GM23338 (cell line): ENCODE measurements around the gene TTBK1. TPM values are rescaled to one million over a fixed set of nuclear protein-coding genes. Genes with fewer than 3 reads are reported as not detected.

Experiments
- ATAC-seq: fragments of 200-7000 bp; cut with Tn5 transposase; 3 replicates; pipeline ENCODE4 v1.9.1; 2020
- DNase-seq: peaks from one replicate; pipeline ENCODE4 v3.0.0-alpha.2; 2015; ENCODE audit warnings: low spot score
- H2AFZ ChIP-seq: fragments of 200-600 bp; sonication (generic); 2 replicates; pipeline ENCODE4 v1.8.0; 2016; ENCODE audit warnings: antibody characterized with exemption, mild to moderate bottlenecking, moderate library complexity
- H3F3A ChIP-seq: fragments of 200-600 bp; sonication (generic); replicated peaks from 2 replicates; pipeline ENCODE4 v1.8.0; 2017; ENCODE audit warnings: antibody characterized with exemption, mixed run types, low read depth
- H3K27ac ChIP-seq: fragments of 200-600 bp; sonication (generic); 2 replicates; pipeline ENCODE4 v1.6.1; 2016; ENCODE audit warnings: low read depth
- H3K27me3 ChIP-seq: fragments of 200-600 bp; sonication (generic); 2 replicates; pipeline ENCODE4 v1.8.0; 2016; ENCODE audit warnings: mild to moderate bottlenecking, mixed run types, moderate library complexity; ENCODE audit not compliant: insufficient read depth
- H3K36me3 ChIP-seq: fragments of 200-600 bp; sonication (generic); 2 replicates; pipeline ENCODE4 v1.8.0; 2016; ENCODE audit warnings: mild to moderate bottlenecking; ENCODE audit not compliant: insufficient read depth
- H3K4me1 ChIP-seq: fragments of 200-600 bp; sonication (generic); 2 replicates; pipeline ENCODE4 v1.8.0; 2016; ENCODE audit warnings: mild to moderate bottlenecking, moderate library complexity; ENCODE audit not compliant: insufficient read depth
- H3K4me2 ChIP-seq: fragments of 200-600 bp; sonication (generic); 2 replicates; pipeline ENCODE4 v1.7.1; 2017; ENCODE audit warnings: mixed run types
- H3K4me3 ChIP-seq: fragments of 200-600 bp; sonication (generic); 2 replicates; pipeline ENCODE4 v1.6.1; 2016; ENCODE audit warnings: mixed run types
- H3K79me2 ChIP-seq: fragments of 200-600 bp; sonication (generic); replicated peaks from 2 replicates; pipeline ENCODE4 v1.8.0; 2017; ENCODE audit warnings: mild to moderate bottlenecking; ENCODE audit not compliant: insufficient read depth
- H3K9me2 ChIP-seq: fragments of 200-600 bp; sonication (generic); 2 replicates; pipeline ENCODE4 v1.8.0; 2017; ENCODE audit not compliant: insufficient read depth
- H4K20me1 ChIP-seq: fragments of 200-600 bp; sonication (generic); replicated peaks from 2 replicates; pipeline ENCODE4 v1.8.0; 2017; ENCODE audit warnings: mild to moderate bottlenecking; ENCODE audit not compliant: insufficient read depth
- H3K27ac Mint-ChIP-seq: 2 replicates; pipeline ENCODE4 v1.8.0; 2020; ENCODE audit warnings: inconsistent platforms, mild to moderate bottlenecking, moderate library complexity, mixed read lengths
- H3K27me3 Mint-ChIP-seq: 3 replicates; pipeline ENCODE4 v1.8.0; 2022; ENCODE audit warnings: low read depth, mild to moderate bottlenecking, moderate library complexity, mixed read lengths, inconsistent platforms; ENCODE audit not compliant: insufficient read depth, poor library complexity
- H3K36me3 Mint-ChIP-seq: 3 replicates; pipeline ENCODE4 v1.8.0; 2021; ENCODE audit warnings: low read depth, mild to moderate bottlenecking, inconsistent platforms, moderate library complexity, mixed read lengths
- H3K4me1 Mint-ChIP-seq: 3 replicates; pipeline ENCODE4 v1.8.0; 2020; ENCODE audit warnings: mild to moderate bottlenecking, inconsistent platforms, mixed read lengths
- H3K4me3 Mint-ChIP-seq: 3 replicates; pipeline ENCODE4 v1.8.0; 2021; ENCODE audit warnings: moderate library complexity, mild to moderate bottlenecking, inconsistent platforms, mixed read lengths
- H3K9me3 Mint-ChIP-seq: 3 replicates; pipeline ENCODE4 v1.8.0; 2020; ENCODE audit warnings: moderate library complexity, mild to moderate bottlenecking, inconsistent platforms, mixed read lengths
- CREB1 ChIP-seq: fragments of 250-450 bp; sonication (Bioruptor Pico); IDR thresholded peaks from 2 replicates; pipeline ENCODE4 v1.5.0; 2020; ENCODE audit warnings: low read depth, mild to moderate bottlenecking, moderate library complexity
- CTCF ChIP-seq, 2 experiments: fragments of 200-600 bp in 1 of 2; sonication (generic) in 1 of 2; conservative IDR thresholded peaks; 2 replicates each; pipeline versions ENCODE4 v1.5.1 to v1.6.1; 2016 to 2017; ENCODE audit warnings: antibody characterized with exemption in 2 of 2, low read depth in 2 of 2, mild to moderate bottlenecking in 2 of 2, moderate library complexity in 1 of 2
- ETS1 ChIP-seq: IDR thresholded peaks from 2 replicates; pipeline ENCODE4 v1.6.1; 2016; ENCODE audit warnings: antibody characterized with exemption
- EZH2phosphoT487 ChIP-seq: fragments of 200-600 bp; sonication (generic); IDR thresholded peaks from one replicate; pipeline ENCODE4 v1.8.1; 2018; ENCODE audit warnings: antibody characterized with exemption; ENCODE audit not compliant: unreplicated experiment
- JUNB ChIP-seq: IDR thresholded peaks from one replicate; pipeline ENCODE4 v1.6.1; 2016; ENCODE audit warnings: antibody characterized with exemption; ENCODE audit not compliant: unreplicated experiment
- NANOG ChIP-seq: IDR thresholded peaks from 2 replicates; pipeline ENCODE4 v1.6.1; 2016; ENCODE audit warnings: antibody characterized with exemption, borderline replicate concordance
- STAT1 ChIP-seq: IDR thresholded peaks from one replicate; pipeline ENCODE4 v1.6.1; 2016; ENCODE audit warnings: antibody characterized with exemption; ENCODE audit not compliant: unreplicated experiment
- ZNF331 ChIP-seq: fragments of 250-450 bp; sonication (Bioruptor Pico); IDR thresholded peaks from 2 replicates; pipeline ENCODE4 v1.5.0; 2020; ENCODE audit warnings: low read depth, mild to moderate bottlenecking, moderate library complexity
- ZNF462 ChIP-seq: fragments of 250-450 bp; sonication (Bioruptor Pico); IDR thresholded peaks from 2 replicates; pipeline ENCODE4 v1.5.0; 2020; ENCODE audit warnings: mild to moderate bottlenecking, moderate library complexity
- long read RNA-seq: library from polyadenylated mRNA; unstranded; transcript quantifications from one replicate; pipeline ENCODE4 v2.0.0, GENCODE V29; 2020; ENCODE audit not compliant: unreplicated experiment
- polyA plus RNA-seq: library from polyadenylated mRNA; unstranded; fragments of >200 nt; fragmentation: Nextera tagmentation; extraction: Ambion mirVana; gene quantifications from 2 replicates; pipeline ENCODE4 v1.2.1, GENCODE V29; 2016
- total RNA-seq: library from RNA; depleted of rRNA; stranded (reverse); fragments of >200 nt; shearing (Covaris generic); gene quantifications from 2 replicates; pipeline ENCODE4 v1.2.3, GENCODE V29; 2014; rRNA removed

Gene TTBK1
- total RNA-seq (1.1 and 1.2 TPM in 2 replicates), polyA plus RNA-seq (0.14 and 0.29 TPM in 2 replicates)
- long read RNA-seq, partial matches to known transcripts = 0 of 1 reads
- long read RNA-seq, other reads (novel, unspliced or antisense) = 1 of 1 reads

DNA sequence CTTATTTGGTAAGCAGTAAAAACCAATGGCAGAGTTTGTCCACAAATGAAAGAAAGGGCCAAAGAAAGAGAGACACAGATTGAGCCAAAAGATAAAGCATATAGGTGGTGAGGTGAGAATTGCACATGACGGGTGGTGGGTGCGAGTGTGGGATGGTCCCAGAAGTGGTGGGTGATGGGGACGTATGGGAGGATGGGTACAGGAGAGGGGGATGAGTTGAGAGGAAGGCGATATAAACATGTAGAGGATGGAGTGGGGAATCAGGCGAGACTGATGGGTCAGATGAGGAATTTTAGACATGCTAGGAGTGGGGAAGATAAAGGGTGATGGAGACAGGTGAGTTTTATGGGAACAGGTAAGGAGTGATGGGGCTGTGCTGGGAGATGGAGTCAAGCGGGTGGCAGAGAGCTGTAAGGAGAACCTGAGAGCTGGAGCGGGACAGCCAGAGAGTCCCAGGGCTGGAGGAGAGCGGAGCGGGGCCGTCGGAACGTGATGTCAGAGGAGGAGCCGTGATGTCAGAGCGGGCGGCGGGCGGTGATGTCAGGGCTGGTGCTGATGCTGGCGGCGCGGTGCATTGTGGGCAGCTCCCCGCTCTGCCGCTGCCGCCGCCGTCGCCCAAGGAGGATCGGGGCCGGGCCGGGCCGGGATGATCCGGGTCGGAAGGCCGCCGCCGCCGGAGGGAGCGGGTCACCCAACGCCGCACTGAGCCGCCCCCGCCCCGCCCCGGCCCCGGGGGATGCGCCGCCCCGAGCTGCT, at the start of gene TTBK1:
TSS of gene TTBK1 (plus strand) at position 574 of the 756 bp plus-strand sequence. CDS start 3,180 bp downstream, outside the sequence.
- no peak within 1 kb of the TSS for H3K27ac Mint-ChIP-seq
- Histone ChIP-seq H3K9me2 (no peaks in the 10 kb centered on the region), H3K79me2 (no peaks in the 10 kb centered on the region), H3K27me3 (peaks cover 64% of the 10 kb centered on the region), H3K4me1 (peaks cover 12% of the 10 kb centered on the region), H3K27ac (no peak within 1 kb of the TSS), H3K4me2 (peak within 1 kb of the TSS; percentile 71), H2AFZ (no peak within 1 kb of the TSS; the same call in 1 of the 2 replicates), H3K36me3 (no peaks in the 10 kb centered on the region), H3F3A (peaks cover 7% of the 10 kb centered on the region; the same call in 1 of the 2 replicates), H3K4me3 (peak within 1 kb of the TSS; percentile 50), H4K20me1 (no peaks in the 10 kb centered on the region)
- TF ChIP-seq EZH2phosphoT487 (no peak), CREB1 (CRISPR knock-in tag) (peak; percentile 96)
- peaks cover 15% of the 10 kb centered on the region for H3K27me3 Mint-ChIP-seq
- no peaks in the 10 kb centered on the region; the same call in 2 of the 3 replicates for H3K9me3 Mint-ChIP-seq
- ATAC-seq = peak; percentile 3; the same call in 2 of the 3 replicates
- H3K4me3 Mint-ChIP-seq = no peak within 1 kb of the TSS
- H3K4me1 Mint-ChIP-seq = peaks cover 5% of the 10 kb centered on the region
- peak; percentile 64 for DNase-seq
- H3K36me3 Mint-ChIP-seq = no peaks in the 10 kb centered on the region

GRCh38 chr6:43193929-43194328, 49.4 kb upstream of the TTBK1 start:
- H3K36me3 ChIP-seq = no peaks in the 10 kb centered on the region
- no peaks in the 10 kb centered on the region for H4K20me1 ChIP-seq
- no peak overlapping the region for H3K27ac ChIP-seq
- no peaks in the 10 kb centered on the region for H3K4me1 ChIP-seq
- no peaks in the 10 kb centered on the region; the same call in 1 of the 3 replicates for H3K36me3 Mint-ChIP-seq
- no peaks in the 10 kb centered on the region for H3K9me3 Mint-ChIP-seq
- TF ChIP-seq NANOG (no peak), ZNF331 (no peak), STAT1 (no peak), ETS1 (no peak), EZH2phosphoT487 (no peak), ZNF462 (CRISPR knock-in tag) (no peak), CTCF (conservative IDR thresholded peaks at IDR 0.05; ENCODE audit: low read depth in 2 of 2) (no peak), JUNB (no peak)
- H3F3A ChIP-seq = no peaks in the 10 kb centered on the region
- no peaks in the 10 kb centered on the region for H3K79me2 ChIP-seq
- H3K4me2 ChIP-seq = no peak overlapping the region
- no peak overlapping the region for H3K4me3 Mint-ChIP-seq
- ATAC-seq = no peak
- no peaks in the 10 kb centered on the region for H3K27me3 ChIP-seq
- H3K27me3 Mint-ChIP-seq = peaks cover 12% of the 10 kb centered on the region
- H3K9me2 ChIP-seq = no peaks in the 10 kb centered on the region
- no peak overlapping the region for H3K27ac Mint-ChIP-seq
- H3K4me3 ChIP-seq = no peak overlapping the region
- H2AFZ ChIP-seq = no peak overlapping the region
- DNase-seq = no peak
- peaks cover 3% of the 10 kb centered on the region; the same call in 1 of the 3 replicates for H3K4me1 Mint-ChIP-seq
